ENCODE measurements around the gene CFAP299. TPM values are rescaled to one million over a fixed set of nuclear protein-coding genes. Genes with fewer than 3 reads are reported as not detected.

The CFAP299 gene
- polyA plus RNA-seq, 1 experiment, result 1.4 TPM

DNA sequence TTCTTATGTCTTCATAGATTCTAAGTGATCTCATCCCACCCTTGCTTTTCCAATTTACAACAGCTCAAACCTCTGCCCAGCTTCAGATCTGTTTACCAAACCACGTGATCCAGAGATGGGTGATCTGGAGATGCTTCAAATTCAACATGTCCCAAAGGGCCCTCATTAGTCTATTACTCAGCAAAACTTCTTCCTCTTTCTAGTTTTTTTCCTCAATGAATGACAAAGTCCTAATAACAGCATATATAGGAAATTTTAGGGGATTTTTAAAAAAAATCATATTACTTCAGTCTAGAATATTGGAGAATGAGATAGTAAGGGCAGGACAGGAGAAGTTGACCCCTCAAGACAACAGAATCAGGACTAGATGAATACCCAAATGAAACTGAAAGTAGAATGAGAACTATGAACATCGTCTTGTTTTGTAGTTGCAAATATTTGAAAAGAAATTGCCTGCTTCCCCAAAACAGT lies 127.1 kb downstream of the CFAP299 start:
- Histone ChIP-seq H3K4me3 (ENCODE audit: low read depth, low read length) (no peak overlapping the region), H3K27me3 (ENCODE audit: control insufficient read depth, insufficient read depth, low read length) (no peaks in the 10 kb centered on the region), H3K9me3 (ENCODE audit: control insufficient read depth, insufficient read depth, low read length) (no peaks in the 10 kb centered on the region), H3K27ac (ENCODE audit: low read depth, low read length) (no peak overlapping the region)
- ChIA-PET CTCF (no interaction called here), POLR2A (no interaction called here)
- DNase-seq (ENCODE audit: low read depth, low spot score), result no peak
- TF ChIP-seq, protein P1, sequence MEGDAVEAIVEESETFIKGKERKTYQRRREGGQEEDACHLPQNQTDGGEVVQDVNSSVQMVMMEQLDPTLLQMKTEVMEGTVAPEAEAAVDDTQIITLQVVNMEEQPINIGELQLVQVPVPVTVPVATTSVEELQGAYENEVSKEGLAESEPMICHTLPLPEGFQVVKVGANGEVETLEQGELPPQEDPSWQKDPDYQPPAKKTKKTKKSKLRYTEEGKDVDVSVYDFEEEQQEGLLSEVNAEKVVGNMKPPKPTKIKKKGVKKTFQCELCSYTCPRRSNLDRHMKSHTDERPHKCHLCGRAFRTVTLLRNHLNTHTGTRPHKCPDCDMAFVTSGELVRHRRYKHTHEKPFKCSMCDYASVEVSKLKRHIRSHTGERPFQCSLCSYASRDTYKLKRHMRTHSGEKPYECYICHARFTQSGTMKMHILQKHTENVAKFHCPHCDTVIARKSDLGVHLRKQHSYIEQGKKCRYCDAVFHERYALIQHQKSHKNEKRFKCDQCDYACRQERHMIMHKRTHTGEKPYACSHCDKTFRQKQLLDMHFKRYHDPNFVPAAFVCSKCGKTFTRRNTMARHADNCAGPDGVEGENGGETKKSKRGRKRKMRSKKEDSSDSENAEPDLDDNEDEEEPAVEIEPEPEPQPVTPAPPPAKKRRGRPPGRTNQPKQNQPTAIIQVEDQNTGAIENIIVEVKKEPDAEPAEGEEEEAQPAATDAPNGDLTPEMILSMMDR (IDR thresholded peaks at IDR 0.05; ENCODE audit: low read depth, low read length), result no peak

DNA sequence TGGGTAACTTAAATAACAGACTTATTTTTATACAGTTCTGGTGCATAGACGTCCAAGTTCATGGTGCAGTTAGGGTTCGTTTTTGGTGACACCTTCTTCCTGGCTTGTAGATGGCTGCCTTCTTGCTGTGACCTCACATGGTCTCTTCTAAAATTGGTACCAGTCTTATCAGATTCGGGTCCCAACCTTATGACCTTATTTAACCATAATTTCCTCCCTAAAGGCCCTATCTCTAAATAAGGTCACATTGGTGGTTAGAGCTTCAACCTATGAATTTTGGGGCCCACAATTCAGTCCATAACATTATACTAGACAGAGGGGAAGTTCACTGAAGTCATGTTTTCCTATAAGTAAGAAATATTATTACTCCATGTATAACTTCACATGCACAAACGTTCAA lies 128.0 kb downstream of the CFAP299 start:
- no peaks in the 10 kb centered on the region for H3K27me3 ChIP-seq (ENCODE audit: control insufficient read depth, insufficient read depth, low read length)
- POLR2A ChIA-PET, result no interaction called here

DNA sequence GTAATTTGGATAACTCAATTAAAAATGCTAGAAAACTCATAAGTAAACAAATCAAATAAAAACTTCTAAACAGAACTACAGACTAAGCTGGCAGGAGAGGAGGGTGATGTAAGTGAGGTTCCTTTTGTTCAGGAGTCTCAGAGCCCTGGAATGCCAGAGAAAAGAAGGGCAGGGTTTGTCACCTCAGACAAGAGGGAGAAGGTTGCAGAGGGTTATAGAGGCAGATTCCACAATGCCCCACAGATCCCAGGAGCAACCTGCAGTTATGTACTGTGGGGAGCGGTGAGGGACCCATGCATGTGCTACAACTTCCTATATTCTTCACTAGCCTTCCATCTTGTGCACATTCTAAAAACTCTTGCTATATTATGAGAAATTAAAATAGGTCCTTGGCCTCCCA lies 129.7 kb downstream of the CFAP299 start:
- TF ChIP-seq, protein P1 (IDR thresholded peaks at IDR 0.05; ENCODE audit: low read depth, low read length), result no peak
- H3K27ac ChIP-seq (ENCODE audit: low read depth, low read length), result no peak overlapping the region
- H3K4me3 ChIP-seq (ENCODE audit: low read depth, low read length), result no peak overlapping the region
- ChIA-PET POLR2A (interaction anchor here (0.6 kb wide), 1 partner anchor 31 kb away, joined by 3 read pairs; no protein-coding TSS in a partner anchor), CTCF (no interaction called here)
- no peaks in the 10 kb centered on the region for H3K9me3 ChIP-seq (ENCODE audit: control insufficient read depth, insufficient read depth, low read length)
- DNase-seq (ENCODE audit: low read depth, low spot score), result no peak
- no peaks in the 10 kb centered on the region for H3K27me3 ChIP-seq (ENCODE audit: control insufficient read depth, insufficient read depth, low read length)

More for the DNA sequence above, 128.0 kb downstream of the CFAP299 start:
- CTCF ChIA-PET, result no interaction called here
- TF ChIP-seq, protein P1 (IDR thresholded peaks at IDR 0.05; ENCODE audit: low read depth, low read length), result no peak
- H3K4me3 ChIP-seq (ENCODE audit: low read depth, low read length), result no peak overlapping the region
- H3K9me3 ChIP-seq (ENCODE audit: control insufficient read depth, insufficient read depth, low read length), result no peaks in the 10 kb centered on the region
- DNase-seq (ENCODE audit: low read depth, low spot score), result no peak
- H3K27ac ChIP-seq (ENCODE audit: low read depth, low read length), result no peak overlapping the region

DNA sequence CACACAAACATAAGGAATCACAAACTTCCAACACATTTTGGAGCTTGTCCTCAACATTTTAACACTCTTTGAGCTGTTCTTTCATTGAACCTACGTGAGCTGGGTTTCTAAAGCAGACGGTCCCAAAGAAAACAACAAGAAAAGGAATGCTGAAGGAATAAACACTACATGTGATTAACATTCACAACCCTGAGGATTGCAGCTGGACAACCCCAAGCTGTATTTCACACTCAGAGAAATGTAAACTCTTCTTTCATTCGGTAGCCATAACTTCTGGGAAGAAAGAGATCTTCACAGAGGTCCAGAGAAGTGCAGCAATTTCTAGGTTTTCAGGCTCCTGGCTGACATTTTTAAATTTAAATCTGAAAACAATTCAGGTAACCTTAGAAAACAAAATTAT lies 130.2 kb downstream of the CFAP299 start:
- Histone ChIP-seq H3K9me3 (ENCODE audit: control insufficient read depth, insufficient read depth, low read length) (no peaks in the 10 kb centered on the region), H3K27me3 (ENCODE audit: control insufficient read depth, insufficient read depth, low read length) (no peaks in the 10 kb centered on the region), H3K27ac (ENCODE audit: low read depth, low read length) (no peak overlapping the region), H3K4me3 (ENCODE audit: low read depth, low read length) (no peak overlapping the region)
- ChIA-PET CTCF (no interaction called here), POLR2A (interaction anchor here (0.6 kb wide), 1 partner anchor 32 kb away, joined by 3 read pairs; no protein-coding TSS in a partner anchor)
- no peak for DNase-seq (ENCODE audit: low read depth, low spot score)
- TF ChIP-seq, protein P1 (IDR thresholded peaks at IDR 0.05; ENCODE audit: low read depth, low read length), result no peak

DNA sequence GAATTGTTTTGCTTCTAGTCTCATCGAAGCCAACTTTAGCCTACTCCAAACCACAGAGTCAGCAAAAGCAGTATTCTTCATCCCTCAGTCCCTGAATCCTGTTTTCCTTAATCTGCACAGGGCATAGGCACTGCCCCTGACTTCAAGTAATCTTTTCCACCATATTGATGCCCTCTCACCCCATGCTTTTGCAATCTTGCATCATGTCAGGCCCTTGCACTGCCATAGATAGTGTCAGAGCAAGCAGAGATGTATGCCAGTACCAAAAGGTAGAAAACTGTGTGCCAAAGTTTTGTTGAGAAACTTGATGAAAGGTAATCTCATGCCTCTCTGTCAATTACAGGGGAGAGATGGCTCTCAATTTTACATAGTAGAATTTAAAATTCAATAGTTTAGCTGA lies 131.1 kb downstream of the CFAP299 start:
- TF ChIP-seq, protein P1 (IDR thresholded peaks at IDR 0.05; ENCODE audit: low read depth, low read length), result no peak
- no peak for DNase-seq (ENCODE audit: low read depth, low spot score)
- no peak overlapping the region for H3K4me3 ChIP-seq (ENCODE audit: low read depth, low read length)
- ChIA-PET CTCF (interaction anchor here (0.6 kb wide), 1 partner anchor 15 kb away, joined by 3 read pairs; no protein-coding TSS in a partner anchor), POLR2A (interaction anchor here (0.7 kb wide), 1 partner anchor 129 kb away, joined by 3 read pairs; no protein-coding TSS in a partner anchor)
- H3K27me3 ChIP-seq (ENCODE audit: control insufficient read depth, insufficient read depth, low read length), result no peaks in the 10 kb centered on the region
- H3K9me3 ChIP-seq (ENCODE audit: control insufficient read depth, insufficient read depth, low read length), result no peaks in the 10 kb centered on the region
- no peak overlapping the region for H3K27ac ChIP-seq (ENCODE audit: low read depth, low read length)
